Cerebellar cortex (tissue), 1 donor: ENCODE data around the gene FBXO36.

Experiments used
- DNase-seq: peaks from one replicate; pipeline ENCODE4 v3.0.0-alpha.2; 2015; ENCODE audit warnings: low spot score

Gene FBXO36

DNA sequence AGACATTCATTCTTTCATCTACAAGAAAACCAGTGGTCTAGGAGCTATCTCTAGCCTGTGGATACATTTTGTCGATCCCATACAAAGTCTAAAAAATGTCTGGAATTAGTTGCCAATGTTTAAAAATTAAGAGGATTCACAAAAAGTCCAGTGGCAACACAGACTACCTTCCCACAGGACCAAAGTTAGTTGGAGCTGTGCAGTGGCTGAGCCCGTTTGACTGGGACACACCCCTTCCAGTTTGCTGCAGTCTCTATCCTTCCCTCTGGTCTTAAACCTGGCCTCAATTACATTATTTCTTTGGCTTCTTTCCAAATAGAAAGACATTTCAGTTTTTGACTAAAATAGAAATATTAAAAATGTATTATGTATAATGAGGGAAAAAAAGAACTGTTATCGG, 127.8 kb downstream of the FBXO36 start:
- no peak for DNase-seq

DNA sequence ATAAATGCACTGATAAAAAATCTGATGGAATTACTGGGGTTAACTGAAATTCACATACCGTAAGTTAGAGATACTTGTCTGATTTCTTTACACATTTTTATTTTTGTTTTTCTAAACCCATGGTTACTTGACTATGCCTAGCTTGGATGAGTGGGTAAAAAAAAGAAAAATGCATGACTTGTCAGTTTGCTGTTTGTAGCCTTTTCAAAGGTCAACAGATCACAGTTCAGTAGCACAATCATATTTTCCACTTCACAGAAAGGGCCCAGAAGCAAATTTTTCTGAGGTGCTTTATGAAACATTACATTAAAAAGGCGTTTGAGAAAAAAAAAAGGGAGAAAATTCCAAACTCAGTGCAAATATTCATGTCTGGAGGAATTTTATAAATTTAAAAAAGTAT, 130.0 kb downstream of the FBXO36 start:
- no peak for DNase-seq

DNA sequence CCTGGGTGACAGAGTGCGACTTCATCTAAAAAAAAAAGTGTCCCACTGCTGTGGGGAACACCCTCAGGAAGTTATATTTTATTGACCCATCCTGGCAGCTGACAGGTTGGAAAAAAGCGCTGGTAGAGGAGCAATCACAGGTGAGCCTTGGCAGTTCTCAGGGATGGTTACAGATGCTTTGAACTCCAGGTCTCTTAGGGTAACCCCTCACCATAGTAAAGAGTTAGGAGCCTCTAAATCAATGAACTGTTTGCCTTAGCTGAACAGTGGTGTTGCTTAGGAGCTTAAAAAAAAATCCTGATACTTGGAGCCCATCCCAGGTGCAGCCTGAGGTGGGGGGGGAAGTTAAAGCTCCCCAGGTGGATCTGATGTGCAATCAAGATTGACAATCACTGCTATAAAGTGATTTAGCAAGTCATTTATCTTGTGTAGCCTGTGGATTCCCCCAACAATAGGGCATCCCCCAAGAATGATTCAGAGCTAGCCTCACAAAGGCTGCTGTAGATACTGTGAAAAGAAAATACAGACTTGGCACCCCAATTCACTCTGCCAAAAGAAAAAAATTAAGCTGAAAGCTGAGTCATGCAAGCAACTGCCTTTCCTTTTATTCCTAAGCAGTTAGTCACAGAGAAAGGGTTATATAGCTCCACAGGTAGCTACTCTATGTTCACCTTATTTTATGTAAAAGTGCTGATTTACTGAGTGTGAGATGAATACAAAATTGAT, 131.6 kb downstream of the FBXO36 start:
- no peak for DNase-seq

GRCh38 chr2:230060672-230061293, 138.5 kb downstream of the FBXO36 start:
- DNase-seq, result no peak
